Activated CD4-positive, CD25-positive, alpha-beta regulatory T cell treated with anti-CD3 and anti-CD28 coated beads, Interleukin-2, amount 50 U/mL, for 24 hours (primary cell): ENCODE results near the gene ALG1.
"Not testable (repeated sequence)": the region's sequence is repeated elsewhere in the genome, so short reads cannot be mapped to it uniquely, and the experiment has no call there.

Source experiments
- ATAC-seq, 2 donors: fragments of 150-1000 bp; cut with Tn5 transposase; one replicate each; pipeline ENCODE4 v1.10.0; 2021; ENCODE audit warnings: mild to moderate bottlenecking in 1 of 2, moderate library complexity in 1 of 2

ALG1 gene

GRCh38 chr16:5103296-5104032, 31.8 kb downstream of the ALG1 start:
- ATAC-seq, result not testable (repeated sequence)

GRCh38 chr16:5105039-5105438, 33.4 kb downstream of the ALG1 start:
- ATAC-seq, result not testable (repeated sequence)

GRCh38 chr16:5108505-5109158, 37.0 kb downstream of the ALG1 start:
- no peak for ATAC-seq

- not testable (repeated sequence) for ATAC-seq
Observed at GRCh38 chr16:5110933-5111332, 39.3 kb downstream of the ALG1 start.

- ATAC-seq, result not testable (repeated sequence)
Observed at GRCh38 chr16:5116780-5117295, 45.2 kb downstream of the ALG1 start.

GRCh38 chr16:5117300-5118087, 45.9 kb downstream of the ALG1 start:
- ATAC-seq, result not testable (repeated sequence)

GRCh38 chr16:5131467-5132004, 59.9 kb downstream of the ALG1 start:
- not testable (repeated sequence) for ATAC-seq

- ATAC-seq, result not testable (repeated sequence)
Observed at GRCh38 chr16:5132915-5133600, 61.4 kb downstream of the ALG1 start.

- ATAC-seq, result not testable (repeated sequence)
Observed at GRCh38 chr16:5134739-5135452, 63.3 kb downstream of the ALG1 start.
